HG02870 (cell line): ENCODE data around the gene NDUFS5.
"Not testable (repeated sequence)": the region's sequence is repeated elsewhere in the genome, so short reads cannot be mapped to it uniquely, and the experiment has no call there.

Source experiments
- ATAC-seq: cut with Tn5 transposase; IDR thresholded peaks from one replicate; pipeline ENCODE4 v1.9.1; 2021; ENCODE audit warnings: mild to moderate bottlenecking, moderate library complexity; ENCODE audit not compliant: unreplicated experiment

Gene NDUFS5

GRCh38 chr1:39014956-39015355 is 11.2 kb upstream of the NDUFS5 start:
- ATAC-seq = not testable (repeated sequence)

GRCh38 chr1:39016604-39017171 is 9.5 kb upstream of the NDUFS5 start:
- no peak for ATAC-seq

GRCh38 chr1:39017266-39017665 is 8.9 kb upstream of the NDUFS5 start:
- ATAC-seq = no peak

GRCh38 chr1:39020494-39020893 is 5.7 kb upstream of the NDUFS5 start:
- ATAC-seq = not testable (repeated sequence)

GRCh38 chr1:39021426-39021825 is 4.7 kb upstream of the NDUFS5 start:
- ATAC-seq = no peak

GRCh38 chr1:39023140-39023539 is 3.0 kb upstream of the NDUFS5 start:
- ATAC-seq = no peak

- no peak for ATAC-seq
Measured at GRCh38 chr1:39026866-39027507, 837 bp downstream of the NDUFS5 start.

GRCh38 chr1:39034114-39034654 is 8.0 kb downstream of the NDUFS5 start:
- no peak for ATAC-seq

- no peak for ATAC-seq
Measured at GRCh38 chr1:39036678-39037077, 10.5 kb downstream of the NDUFS5 start.

- no peak for ATAC-seq
Measured at GRCh38 chr1:39043513-39043912, 17.4 kb downstream of the NDUFS5 start.

GRCh38 chr1:39044762-39045161 is 18.6 kb downstream of the NDUFS5 start:
- no peak for ATAC-seq

GRCh38 chr1:39045231-39045630 is 19.1 kb downstream of the NDUFS5 start:
- ATAC-seq = no peak

GRCh38 chr1:39046613-39047210 is 20.6 kb downstream of the NDUFS5 start:
- ATAC-seq = no peak

GRCh38 chr1:39047374-39048229 is 21.5 kb downstream of the NDUFS5 start:
- no peak for ATAC-seq

GRCh38 chr1:39048745-39049370 is 22.7 kb downstream of the NDUFS5 start:
- no peak for ATAC-seq

GRCh38 chr1:39050001-39050400 is 23.9 kb downstream of the NDUFS5 start:
- no peak for ATAC-seq

- not testable (repeated sequence) for ATAC-seq
Measured at GRCh38 chr1:39051193-39051850, 25.2 kb downstream of the NDUFS5 start.

GRCh38 chr1:39051956-39052355 is 25.8 kb downstream of the NDUFS5 start:
- ATAC-seq = no peak

- not testable (repeated sequence) for ATAC-seq
Measured at GRCh38 chr1:39055213-39055710, 29.1 kb downstream of the NDUFS5 start.

GRCh38 chr1:39061516-39061915 is 35.4 kb downstream of the NDUFS5 start:
- ATAC-seq = not testable (repeated sequence)
